HG02759 (cell line): Measurements from ENCODE around the gene FABP1.

Experiments
- ATAC-seq: cut with Tn5 transposase; IDR thresholded peaks from one replicate; pipeline ENCODE4 v1.9.1; 2021; ENCODE audit warnings: mild to moderate bottlenecking, moderate library complexity; ENCODE audit not compliant: unreplicated experiment

The FABP1 gene

GRCh38 chr2:88139203-88139702, 11.4 kb upstream of the FABP1 start:
- no peak for ATAC-seq

- no peak for ATAC-seq
These were observed 10.0 kb upstream of the FABP1 start for GRCh38 chr2:88137833-88138232.

- no peak for ATAC-seq
These were observed 9.0 kb upstream of the FABP1 start for GRCh38 chr2:88136817-88137216.

GRCh38 chr2:88133875-88134274, 6.0 kb upstream of the FABP1 start:
- ATAC-seq: no peak

GRCh38 chr2:88131999-88132368, 4.1 kb upstream of the FABP1 start:
- ATAC-seq: no peak

GRCh38 chr2:88131201-88131998, 3.5 kb upstream of the FABP1 start:
- no peak for ATAC-seq

GRCh38 chr2:88129313-88129959, 1.6 kb upstream of the FABP1 start:
- no peak for ATAC-seq

- no peak for ATAC-seq
These were observed 921 bp upstream of the FABP1 start for GRCh38 chr2:88128654-88129312.

GRCh38 chr2:88127638-88127887, 299 bp downstream of the FABP1 start:
- ATAC-seq: no peak

GRCh38 chr2:88126772-88127637, 857 bp downstream of the FABP1 start:
- ATAC-seq: no peak

- ATAC-seq: no peak
These were observed 1.7 kb downstream of the FABP1 start for GRCh38 chr2:88125924-88126771.

GRCh38 chr2:88125344-88125923, 2.4 kb downstream of the FABP1 start:
- no peak for ATAC-seq

GRCh38 chr2:88123975-88124917, 3.6 kb downstream of the FABP1 start:
- no peak for ATAC-seq

- ATAC-seq: no peak
These were observed 4.5 kb downstream of the FABP1 start for GRCh38 chr2:88123164-88123974.

GRCh38 chr2:88122141-88122884, 5.5 kb downstream of the FABP1 start:
- ATAC-seq: no peak

GRCh38 chr2:88121678-88122077, 6.2 kb downstream of the FABP1 start:
- ATAC-seq: no peak

- ATAC-seq: no peak
These were observed 9.9 kb downstream of the FABP1 start for GRCh38 chr2:88117973-88118372.
